HG02763 (cell line): ENCODE results near the gene SEL1L3.

Experiments
- ATAC-seq: cut with Tn5 transposase; IDR thresholded peaks from one replicate; pipeline ENCODE4 v1.9.1; 2021; ENCODE audit warnings: mild to moderate bottlenecking, moderate library complexity; ENCODE audit not compliant: unreplicated experiment

SEL1L3 gene

GRCh38 chr4:25821267-25821666 lies 41.5 kb downstream of the SEL1L3 start:
- no peak for ATAC-seq

DNA sequence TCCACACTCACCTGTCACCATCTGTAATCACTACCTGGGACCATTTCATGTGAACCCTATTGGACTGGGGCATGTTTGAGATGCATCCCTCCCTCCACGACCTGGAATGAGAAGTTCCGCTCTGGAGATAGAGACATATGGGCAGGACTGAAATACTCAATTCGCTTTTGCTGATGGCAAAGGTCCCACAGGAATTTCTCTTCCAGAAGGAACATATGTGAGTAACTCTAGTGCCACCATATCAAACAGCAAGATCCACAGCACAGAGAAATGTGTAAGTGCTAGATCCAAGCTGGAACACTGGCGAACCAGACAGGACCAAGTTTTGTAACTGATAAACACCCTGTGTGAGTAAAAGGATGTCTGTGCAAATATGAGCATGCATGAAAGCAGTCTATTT lies 43.9 kb downstream of the SEL1L3 start:
- ATAC-seq = no peak

DNA sequence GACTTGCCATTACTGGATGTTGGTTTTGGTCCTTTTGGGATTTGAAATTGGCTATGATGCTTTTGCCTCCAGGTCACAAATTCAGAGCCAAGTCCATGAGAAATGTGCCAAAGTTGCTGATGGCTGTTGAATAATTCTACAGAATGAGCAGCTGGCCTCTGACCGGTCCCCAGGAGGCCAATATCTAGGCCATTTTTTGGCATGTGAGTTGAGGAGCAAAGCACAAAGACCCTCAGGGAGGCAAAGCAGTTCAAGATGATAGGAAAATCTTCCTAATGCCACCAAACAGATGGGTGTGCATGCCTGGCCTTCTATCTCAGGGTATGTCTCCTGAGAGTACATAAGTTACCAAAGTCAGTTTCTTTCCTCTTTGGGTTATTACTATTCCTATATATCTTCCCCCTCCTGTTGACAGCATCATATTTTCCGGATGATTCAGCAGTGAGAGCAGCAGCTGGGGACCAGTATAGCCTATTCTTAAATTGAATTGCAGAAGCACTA lies 44.4 kb downstream of the SEL1L3 start:
- no peak for ATAC-seq

- no peak for ATAC-seq
These were observed 45.6 kb downstream of the SEL1L3 start for GRCh38 chr4:25817059-25817681.

DNA sequence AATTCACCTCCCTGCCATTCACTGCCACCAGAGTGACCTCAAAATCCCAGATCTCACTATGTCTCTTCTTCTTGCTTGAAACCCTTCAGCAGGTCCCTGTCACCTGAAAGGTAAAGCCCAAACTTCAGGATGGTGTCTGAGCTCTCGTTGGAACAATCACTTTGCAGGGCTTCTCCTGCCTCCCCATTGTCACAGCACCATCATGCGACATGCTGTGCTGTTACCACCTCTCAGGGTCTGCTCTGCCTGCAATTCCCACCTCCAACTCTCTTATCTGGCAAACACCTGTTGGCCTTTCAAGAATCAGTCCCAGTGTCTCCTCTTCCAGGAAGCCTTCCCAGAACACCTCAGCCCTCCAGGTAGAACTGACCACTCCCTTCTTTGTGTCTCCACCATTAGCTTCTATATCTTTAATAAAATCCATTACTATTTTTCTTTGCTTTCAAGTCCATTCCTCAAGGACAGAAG lies 46.2 kb downstream of the SEL1L3 start:
- ATAC-seq = no peak

- ATAC-seq = no peak
These were observed 47.2 kb downstream of the SEL1L3 start for GRCh38 chr4:25815586-25815985.

- no peak for ATAC-seq
These were observed 48.3 kb downstream of the SEL1L3 start for GRCh38 chr4:25814301-25815136.

DNA sequence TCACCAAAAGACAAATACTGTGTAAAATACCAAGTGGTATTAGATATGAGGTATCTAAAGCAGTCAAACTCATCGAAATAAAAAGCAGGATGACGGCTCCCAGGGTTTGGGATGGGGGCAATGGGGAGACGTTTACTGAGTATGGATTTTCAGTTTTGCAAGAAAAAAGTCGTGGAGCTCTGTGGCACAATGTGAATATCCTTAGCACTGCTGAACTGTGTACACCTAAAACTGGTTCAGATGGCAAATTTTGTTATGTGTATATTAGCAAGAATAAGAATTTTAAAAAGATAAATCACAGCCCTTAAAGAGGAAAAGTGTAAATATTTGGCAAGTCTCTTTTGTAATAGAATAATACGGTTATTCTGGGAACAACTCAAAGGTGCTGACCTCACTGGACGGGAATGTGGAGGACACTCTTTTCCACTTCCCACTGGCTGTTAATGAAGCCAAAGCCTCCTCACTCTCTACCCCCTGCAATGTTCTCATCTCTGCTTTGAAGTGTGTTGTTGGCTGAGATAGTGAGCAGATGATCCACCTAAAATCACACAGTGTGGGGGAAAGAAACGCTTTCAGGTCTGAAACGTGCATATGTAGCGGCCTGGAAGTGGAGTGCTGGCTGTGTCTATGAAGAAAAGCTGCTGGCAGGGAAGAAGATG lies 49.2 kb downstream of the SEL1L3 start:
- no peak for ATAC-seq

GRCh38 chr4:25811841-25812240 lies 50.9 kb downstream of the SEL1L3 start:
- no peak for ATAC-seq

GRCh38 chr4:25811374-25811690 lies 51.5 kb downstream of the SEL1L3 start:
- no peak for ATAC-seq

DNA sequence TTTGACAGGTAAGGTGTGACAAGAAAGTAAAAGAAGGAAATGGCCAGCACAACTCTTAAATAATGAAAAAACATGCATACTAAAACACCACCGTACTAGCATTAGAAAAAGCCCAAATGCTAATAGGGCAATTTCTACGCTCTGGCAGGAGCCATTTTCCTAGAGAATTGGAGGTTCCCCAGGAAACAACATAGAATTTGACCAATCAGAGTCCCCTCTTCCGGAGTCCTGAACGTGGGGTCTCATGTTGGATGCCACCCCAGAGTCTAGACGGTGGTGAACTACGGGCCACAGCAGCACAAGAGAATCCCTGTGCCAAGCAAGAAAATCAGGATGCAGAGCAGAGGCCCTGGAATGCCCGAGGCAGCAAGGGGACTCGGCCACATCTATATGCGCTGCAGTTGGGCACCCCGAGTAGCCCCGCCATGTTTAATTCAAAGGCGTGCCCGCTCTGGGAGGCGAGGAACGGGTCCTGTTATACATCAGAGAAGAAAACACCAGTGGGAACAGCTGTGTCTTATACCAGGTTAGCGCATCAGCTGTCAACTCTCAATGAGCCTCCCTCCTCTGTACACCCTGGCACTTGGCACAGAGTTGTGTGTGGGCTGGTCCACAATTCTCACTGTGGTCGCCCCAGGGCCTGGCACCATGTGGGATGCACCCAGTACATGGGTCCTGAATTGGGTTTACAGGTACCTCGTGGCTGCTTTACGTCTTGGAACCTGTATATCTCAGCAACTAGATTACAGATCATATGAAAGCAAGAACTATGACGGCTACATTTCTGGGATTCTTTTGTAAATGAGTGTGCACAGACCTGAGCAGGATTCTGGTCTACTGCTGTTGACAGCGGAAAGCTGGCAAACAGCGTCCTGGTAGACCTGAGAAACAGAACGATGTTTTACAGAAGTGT lies 52.1 kb downstream of the SEL1L3 start:
- no peak for ATAC-seq

- ATAC-seq = no peak
These were observed 52.8 kb downstream of the SEL1L3 start for GRCh38 chr4:25809996-25810395.

GRCh38 chr4:25807102-25807728 lies 55.6 kb downstream of the SEL1L3 start:
- ATAC-seq = no peak

- no peak for ATAC-seq
These were observed 57.4 kb downstream of the SEL1L3 start for GRCh38 chr4:25805255-25805860.

- no peak for ATAC-seq
These were observed 59.0 kb downstream of the SEL1L3 start for GRCh38 chr4:25803720-25804225.

- ATAC-seq = no peak
These were observed 61.2 kb downstream of the SEL1L3 start for GRCh38 chr4:25801594-25801993.

DNA sequence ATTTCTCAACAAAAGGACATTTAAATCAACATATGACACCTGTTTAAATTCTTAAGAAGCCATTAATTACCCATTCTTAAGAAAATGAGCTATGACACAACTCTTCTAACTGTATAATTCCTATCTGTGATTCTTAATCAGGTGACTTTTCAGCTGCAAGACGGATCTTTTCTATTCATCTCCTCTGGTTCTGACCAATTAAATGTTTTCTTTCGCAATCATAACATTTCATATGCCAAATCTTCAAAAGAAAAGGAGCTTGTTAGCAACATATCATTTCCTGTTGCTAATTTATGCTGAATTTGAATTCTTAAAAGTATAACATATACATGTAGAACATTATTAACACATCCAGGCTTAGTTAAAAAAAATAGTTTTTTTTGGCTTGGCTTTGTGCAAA lies 62.5 kb downstream of the SEL1L3 start:
- ATAC-seq = no peak

- no peak for ATAC-seq
These were observed 63.3 kb downstream of the SEL1L3 start for GRCh38 chr4:25799522-25799921.

- no peak for ATAC-seq
These were observed 65.7 kb downstream of the SEL1L3 start for GRCh38 chr4:25797136-25797535.
